NCI-H774 (cell line): Measurements from ENCODE around the gene KDM8.
A peak's percentile ranks its signal among the peaks of the same experiment; 100 is the strongest.

Experiments
- DNase-seq: peaks from one replicate; lab custom pipeline; 2025; lab: John Stamatoyannopoulos, UW

The KDM8 gene

GRCh38 chr16:27268376-27269299, 65.3 kb downstream of the KDM8 start, which contains the start of gene NSMCE1:
Gene NSMCE1 (minus strand): TSS chr16:27268772. CDS start chr16:27257570, 11,202 bp downstream.
- peak; percentile 94 for DNase-seq

GRCh38 chr16:27269300-27270150, 66.2 kb downstream of the KDM8 start:
- DNase-seq = no peak

- DNase-seq = no peak
Measured at GRCh38 chr16:27270349-27270748, 67.0 kb downstream of the KDM8 start.
